HG02938 (cell line): ENCODE data around the gene ZBTB20.
A peak's percentile ranks its signal among the peaks of the same experiment; 100 is the strongest.

ENCODE experiments used
- ATAC-seq: cut with Tn5 transposase; IDR thresholded peaks from one replicate; pipeline ENCODE4 v1.9.1; 2021; ENCODE audit warnings: mild to moderate bottlenecking, moderate library complexity; ENCODE audit not compliant: unreplicated experiment

The ZBTB20 gene

GRCh38 chr3:114941626-114942309 lies 205.3 kb downstream of the ZBTB20 start:
- no peak for ATAC-seq

- no peak for ATAC-seq
Observed at GRCh38 chr3:114939920-114940319, 207.2 kb downstream of the ZBTB20 start.

- ATAC-seq, result no peak
Observed at GRCh38 chr3:114933407-114933806, 213.7 kb downstream of the ZBTB20 start.

GRCh38 chr3:114929971-114930732 lies 216.9 kb downstream of the ZBTB20 start:
- no peak for ATAC-seq

GRCh38 chr3:114928989-114929640 lies 218.0 kb downstream of the ZBTB20 start:
- ATAC-seq, result no peak

- ATAC-seq, result no peak
Observed at GRCh38 chr3:114904633-114905032, 242.5 kb downstream of the ZBTB20 start.

- no peak for ATAC-seq
Observed at GRCh38 chr3:114903213-114903612, 243.9 kb downstream of the ZBTB20 start.

- peak; percentile 45 for ATAC-seq
Observed at GRCh38 chr3:114902691-114903101, 244.4 kb downstream of the ZBTB20 start.

GRCh38 chr3:114900908-114901307 lies 246.2 kb downstream of the ZBTB20 start:
- ATAC-seq, result no peak

- no peak for ATAC-seq
Observed at GRCh38 chr3:114899186-114899931, 247.7 kb downstream of the ZBTB20 start.

- ATAC-seq, result no peak
Observed at GRCh38 chr3:114896978-114897377, 250.1 kb downstream of the ZBTB20 start.

- no peak for ATAC-seq
Observed at GRCh38 chr3:114893361-114893760, 253.7 kb downstream of the ZBTB20 start.

GRCh38 chr3:114892880-114893279 lies 254.2 kb downstream of the ZBTB20 start:
- no peak for ATAC-seq

GRCh38 chr3:114892131-114892879 lies 254.8 kb downstream of the ZBTB20 start:
- no peak for ATAC-seq

GRCh38 chr3:114887806-114888205 lies 259.3 kb downstream of the ZBTB20 start:
- no peak for ATAC-seq

GRCh38 chr3:114886905-114887304 lies 260.2 kb downstream of the ZBTB20 start:
- no peak for ATAC-seq

GRCh38 chr3:114884213-114884923 lies 262.7 kb downstream of the ZBTB20 start:
- ATAC-seq, result peak; percentile 54

- ATAC-seq, result no peak
Observed at GRCh38 chr3:114880078-114880477, 267.0 kb downstream of the ZBTB20 start.

- ATAC-seq, result peak; percentile 73
Observed at GRCh38 chr3:114879059-114880031, 267.7 kb downstream of the ZBTB20 start.
